Upper lobe of right lung (tissue), 1 donor: ENCODE results near the gene STH. TPM values are rescaled to one million over a fixed set of nuclear protein-coding genes. Genes with fewer than 3 reads are reported as not detected.
A peak's percentile ranks its signal among the peaks of the same experiment; 100 is the strongest.

Experiments
- ATAC-seq: fragments of 200-7000 bp; cut with Tn5 transposase; one replicate; pipeline ENCODE4 v1.9.1; 2020; ENCODE audit warnings: mild to moderate bottlenecking, moderate library complexity
- DNase-seq: peaks from one replicate; pipeline ENCODE4 v3.0.0-alpha.2; 2020
- H3K27ac ChIP-seq: fragments of 200-600 bp; one replicate; pipeline ENCODE4 v1.8.0; 2022
- H3K27me3 ChIP-seq: fragments of 200-600 bp; one replicate; pipeline ENCODE4 v1.8.0; 2022; ENCODE audit warnings: mild to moderate bottlenecking
- H3K36me3 ChIP-seq: fragments of 200-600 bp; one replicate; pipeline ENCODE4 v1.8.0; 2022
- H3K4me1 ChIP-seq: fragments of 200-600 bp; one replicate; pipeline ENCODE4 v1.8.0; 2022
- H3K4me3 ChIP-seq: fragments of 200-600 bp; one replicate; pipeline ENCODE4 v1.8.0; 2022; ENCODE audit warnings: mild to moderate bottlenecking
- H3K9me3 ChIP-seq: fragments of 200-600 bp; one replicate; pipeline ENCODE4 v1.8.0; 2022
- CTCF ChIP-seq: fragments of 200-600 bp; IDR thresholded peaks from one replicate; pipeline ENCODE4 v1.8.0; 2022; ENCODE audit warnings: antibody characterized with exemption
- intact Hi-C: fragments of 100-400 bp; cut with DNase I; formaldehyde crosslinking; loops from one replicate; pipeline ENCODE4 v1.11.0; 2022
- total RNA-seq: library from RNA; stranded (reverse); fragmentation: NEBNext Ultra II Directional; extraction: Animal tissue kit (Norgen Biotek cat#: 25700); gene quantifications from one replicate; pipeline ENCODE4 v1.2.1, GENCODE V29; 2021
- donor health status: DM: no; HTN: yes; CAD: no; lungs with severe emphysema.

Gene STH
- total RNA-seq, 1 donor from 2014 or later = not detected

DNA sequence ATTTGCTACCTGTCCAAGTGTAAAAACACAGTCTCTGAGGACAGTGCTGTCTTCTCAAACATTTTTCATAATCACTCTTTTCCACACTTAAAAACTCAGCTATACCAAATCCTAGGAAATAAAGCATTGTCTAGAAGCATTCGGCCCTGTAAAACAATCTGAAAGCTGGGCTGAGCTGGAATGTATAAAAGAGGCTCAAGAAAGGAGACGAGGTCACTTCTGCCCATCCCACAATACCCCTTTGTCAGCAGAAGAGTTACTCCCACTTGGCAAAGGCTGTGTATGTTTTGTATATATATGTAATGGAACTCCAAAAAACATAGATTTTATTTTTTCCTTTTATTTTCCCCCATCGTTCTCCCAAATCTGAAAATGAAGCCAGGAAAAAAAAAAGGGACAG lies 43.9 kb downstream of the STH start:
- no peak overlapping the region for H3K27ac ChIP-seq
- H3K4me1 ChIP-seq = peaks cover 20% of the 10 kb centered on the region
- no peaks in the 10 kb centered on the region for H3K27me3 ChIP-seq
- H3K4me3 ChIP-seq = no peak overlapping the region
- no peak for DNase-seq
- H3K36me3 ChIP-seq = peaks cover 73% of the 10 kb centered on the region
- no peak for ATAC-seq
- H3K9me3 ChIP-seq = no peaks in the 10 kb centered on the region
- intact Hi-C loops = loop anchor here (10.0 kb wide), 1 partner anchor 152 kb away; the partner anchor contains the start of gene KANSL1
- TF ChIP-seq CTCF = no peak

DNA sequence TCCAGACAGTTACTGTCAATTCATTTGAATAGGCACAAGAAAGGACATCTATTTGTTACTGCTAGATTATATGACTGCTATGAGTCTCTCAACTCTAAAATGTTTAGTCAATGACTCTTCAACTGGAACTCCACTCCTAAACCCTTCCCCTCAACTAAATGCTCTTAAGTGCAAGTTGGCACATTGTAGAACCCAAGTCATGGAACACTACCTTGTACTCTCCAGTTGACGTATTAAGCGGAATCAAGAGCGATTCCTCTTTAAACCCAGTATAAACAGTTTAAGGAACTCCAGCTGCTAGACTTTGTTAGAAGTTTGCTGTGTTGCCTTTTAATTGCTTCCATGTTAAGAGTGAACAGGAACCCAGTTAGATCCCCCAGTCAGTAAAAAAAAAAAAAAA lies 44.6 kb downstream of the STH start:
- intact Hi-C loops = loop anchor here (10.0 kb wide), 1 partner anchor 151 kb away; the partner anchor contains the start of gene KANSL1
- no peak for TF ChIP-seq CTCF
- DNase-seq (no peak), ATAC-seq (peak; percentile 71)
- no peaks in the 10 kb centered on the region for H3K27me3 ChIP-seq
- peak overlapping the region; percentile 75 for H3K27ac ChIP-seq
- H3K9me3 ChIP-seq = no peaks in the 10 kb centered on the region
- peaks cover 72% of the 10 kb centered on the region for H3K36me3 ChIP-seq
- peaks cover 20% of the 10 kb centered on the region for H3K4me1 ChIP-seq
- no peak overlapping the region for H3K4me3 ChIP-seq

- ATAC-seq = peak; percentile 93
- peaks cover 20% of the 10 kb centered on the region for H3K4me1 ChIP-seq
Measured at GRCh38 chr17:46044286-46044928, 45.4 kb downstream of the STH start.

GRCh38 chr17:46044989-46045388 lies 45.9 kb downstream of the STH start:
- no peak for ATAC-seq
- H3K27me3 ChIP-seq = no peaks in the 10 kb centered on the region
- no peak overlapping the region for H3K4me3 ChIP-seq
- no peak for TF ChIP-seq CTCF
- no peaks in the 10 kb centered on the region for H3K9me3 ChIP-seq
- intact Hi-C loops = loop anchor here (10.0 kb wide), 1 partner anchor 150 kb away; the partner anchor contains the start of gene KANSL1
- peaks cover 73% of the 10 kb centered on the region for H3K36me3 ChIP-seq
- H3K4me1 ChIP-seq = peaks cover 20% of the 10 kb centered on the region
- H3K27ac ChIP-seq = no peak overlapping the region
- DNase-seq = no peak

More at GRCh38 chr17:46044286-46044928, 45.4 kb downstream of the STH start:
- peak; percentile 87 for TF ChIP-seq CTCF
- Histone ChIP-seq H3K9me3 (no peaks in the 10 kb centered on the region), H3K27me3 (no peaks in the 10 kb centered on the region), H3K27ac (peak overlapping the region; percentile 75), H3K4me3 (no peak overlapping the region), H3K36me3 (peaks cover 72% of the 10 kb centered on the region)
- intact Hi-C loops = loop anchor here (10.0 kb wide), 1 partner anchor 150 kb away; the partner anchor contains the start of gene KANSL1
- DNase-seq = no peak

GRCh38 chr17:46045639-46046038 lies 46.6 kb downstream of the STH start:
- intact Hi-C loops = loop anchor here (10.0 kb wide), 1 partner anchor 149 kb away; the partner anchor contains the start of gene KANSL1
- Histone ChIP-seq H3K36me3 (peaks cover 73% of the 10 kb centered on the region), H3K27ac (no peak overlapping the region)

More at GRCh38 chr17:46045639-46046038, 46.6 kb downstream of the STH start:
- Histone ChIP-seq H3K27me3 (no peaks in the 10 kb centered on the region), H3K4me1 (peaks cover 20% of the 10 kb centered on the region), H3K4me3 (no peak overlapping the region), H3K9me3 (no peaks in the 10 kb centered on the region)
- ATAC-seq (no peak), DNase-seq (no peak)
- TF ChIP-seq CTCF = no peak
